ENCODE data around the gene TSR3. TPM values are rescaled to one million over a fixed set of nuclear protein-coding genes. Genes with fewer than 3 reads are reported as not detected.

The TSR3 gene
- total and polyA plus RNA-seq, 2 donors from 2014 or later: 44.8 to 95.4 TPM

DNA sequence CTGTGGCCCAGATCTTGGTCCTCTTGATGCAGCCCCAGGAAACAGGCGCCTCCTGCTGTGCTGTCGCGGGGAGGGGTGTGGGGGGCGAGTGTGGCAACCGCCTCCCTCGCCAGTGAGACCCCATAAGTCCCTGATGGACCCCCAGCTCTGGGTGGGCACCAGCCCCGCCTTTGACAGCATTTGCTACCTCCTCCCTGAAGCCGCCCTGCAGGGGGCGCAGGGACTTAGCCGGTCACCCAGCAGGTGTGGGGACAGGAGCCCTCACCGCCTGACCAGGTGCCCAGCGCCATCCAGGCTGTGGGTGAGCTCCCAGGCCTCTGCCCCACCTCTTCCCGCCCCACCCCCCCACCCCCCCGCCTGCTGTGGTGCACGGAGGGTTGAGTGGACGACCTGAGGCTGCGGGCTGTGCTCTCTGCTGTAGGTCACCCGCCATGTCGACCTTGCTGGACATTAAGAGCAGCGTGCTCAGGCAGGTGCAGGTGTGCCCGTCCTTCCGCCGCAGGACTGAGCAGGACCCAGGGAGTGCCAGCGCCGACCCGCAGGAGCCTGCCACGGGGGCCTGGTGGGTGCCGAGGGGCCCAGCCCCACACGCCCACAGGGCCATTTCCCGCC is 13.5 kb downstream of the TSR3 start:
- no peak overlapping the region for H3K9ac ChIP-seq (ENCODE audit: low read length in 3 of 3)
- FAIRE-seq (no peak), DNase-seq (peak in 2 of 5 donors; percentile 51 to 75)
- intact Hi-C loops (cut with DNase I): no loop called here
- H3K27ac ChIP-seq (ENCODE audit: low read depth in 2 of 2, low read length in 2 of 2): no peak overlapping the region
- TF ChIP-seq, protein P1, sequence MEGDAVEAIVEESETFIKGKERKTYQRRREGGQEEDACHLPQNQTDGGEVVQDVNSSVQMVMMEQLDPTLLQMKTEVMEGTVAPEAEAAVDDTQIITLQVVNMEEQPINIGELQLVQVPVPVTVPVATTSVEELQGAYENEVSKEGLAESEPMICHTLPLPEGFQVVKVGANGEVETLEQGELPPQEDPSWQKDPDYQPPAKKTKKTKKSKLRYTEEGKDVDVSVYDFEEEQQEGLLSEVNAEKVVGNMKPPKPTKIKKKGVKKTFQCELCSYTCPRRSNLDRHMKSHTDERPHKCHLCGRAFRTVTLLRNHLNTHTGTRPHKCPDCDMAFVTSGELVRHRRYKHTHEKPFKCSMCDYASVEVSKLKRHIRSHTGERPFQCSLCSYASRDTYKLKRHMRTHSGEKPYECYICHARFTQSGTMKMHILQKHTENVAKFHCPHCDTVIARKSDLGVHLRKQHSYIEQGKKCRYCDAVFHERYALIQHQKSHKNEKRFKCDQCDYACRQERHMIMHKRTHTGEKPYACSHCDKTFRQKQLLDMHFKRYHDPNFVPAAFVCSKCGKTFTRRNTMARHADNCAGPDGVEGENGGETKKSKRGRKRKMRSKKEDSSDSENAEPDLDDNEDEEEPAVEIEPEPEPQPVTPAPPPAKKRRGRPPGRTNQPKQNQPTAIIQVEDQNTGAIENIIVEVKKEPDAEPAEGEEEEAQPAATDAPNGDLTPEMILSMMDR (IDR thresholded peaks at IDR 0.05; ENCODE audit: borderline replicate concordance, extremely low read depth, insufficient read depth): peak; percentile 27
- H3K36me3 ChIP-seq (ENCODE audit: control insufficient read depth in 2 of 3, insufficient read depth in 3 of 3, low read length in 3 of 3): peaks cover 0 to 3% (median 0%) of the 10 kb centered on the region in 3 donors
- H3K9me3 ChIP-seq (ENCODE audit: control insufficient read depth in 2 of 3, insufficient read depth in 1 of 3, low read length in 3 of 3): no peaks in the 10 kb centered on the region
- peaks cover 0 to 10% (median 0%) of the 10 kb centered on the region in 3 donors for H3K4me1 ChIP-seq (ENCODE audit: control insufficient read depth in 2 of 3, insufficient read depth in 2 of 3, low read depth in 1 of 3, low read length in 3 of 3)
- no peak overlapping the region for H3K4me3 ChIP-seq (ENCODE audit: low read length in 3 of 3)
- H3K27me3 ChIP-seq (ENCODE audit: control insufficient read depth, insufficient read depth, low read length): peaks cover 9% of the 10 kb centered on the region

DNA sequence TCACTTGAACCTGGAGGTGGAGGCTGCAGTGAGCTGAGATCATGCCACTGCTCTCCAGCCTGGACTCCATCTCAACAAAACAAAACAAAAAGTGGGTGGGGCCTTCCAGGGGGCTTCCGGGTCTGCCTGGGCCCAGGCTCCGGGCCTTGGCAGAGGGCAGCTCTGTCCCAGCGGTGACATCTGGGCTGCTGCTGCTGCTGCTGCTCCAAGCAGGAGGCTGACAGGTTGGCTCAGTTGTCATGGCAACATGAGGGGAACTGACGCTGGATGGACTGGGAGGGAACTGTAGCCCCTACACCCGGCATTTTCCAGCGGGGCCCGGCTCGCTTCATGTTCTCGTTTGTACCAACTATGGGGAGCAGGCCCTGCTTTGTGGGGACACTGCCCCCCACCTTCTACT is 14.2 kb downstream of the TSR3 start:
- FAIRE-seq: no peak
- no peak overlapping the region for H3K4me3 ChIP-seq (ENCODE audit: low read length in 3 of 3)
- TF ChIP-seq, protein P1 (IDR thresholded peaks at IDR 0.05; ENCODE audit: borderline replicate concordance, extremely low read depth, insufficient read depth): no peak
- no peaks in the 10 kb centered on the region for H3K9me3 ChIP-seq (ENCODE audit: control insufficient read depth in 2 of 3, insufficient read depth in 1 of 3, low read length in 3 of 3)
- intact Hi-C loops (cut with DNase I): no loop called here
- H3K27me3 ChIP-seq (ENCODE audit: control insufficient read depth, insufficient read depth, low read length): peaks cover 9% of the 10 kb centered on the region
- no peak for DNase-seq
- peaks cover 0 to 3% (median 0%) of the 10 kb centered on the region in 3 donors for H3K36me3 ChIP-seq (ENCODE audit: control insufficient read depth in 2 of 3, insufficient read depth in 3 of 3, low read length in 3 of 3)
- no peak overlapping the region for H3K9ac ChIP-seq (ENCODE audit: low read length in 3 of 3)
- peaks cover 0 to 6% (median 2%) of the 10 kb centered on the region in 3 donors for H3K4me1 ChIP-seq (ENCODE audit: control insufficient read depth in 2 of 3, insufficient read depth in 2 of 3, low read depth in 1 of 3, low read length in 3 of 3)
- H3K27ac ChIP-seq (ENCODE audit: low read depth in 2 of 2, low read length in 2 of 2): no peak overlapping the region

DNA sequence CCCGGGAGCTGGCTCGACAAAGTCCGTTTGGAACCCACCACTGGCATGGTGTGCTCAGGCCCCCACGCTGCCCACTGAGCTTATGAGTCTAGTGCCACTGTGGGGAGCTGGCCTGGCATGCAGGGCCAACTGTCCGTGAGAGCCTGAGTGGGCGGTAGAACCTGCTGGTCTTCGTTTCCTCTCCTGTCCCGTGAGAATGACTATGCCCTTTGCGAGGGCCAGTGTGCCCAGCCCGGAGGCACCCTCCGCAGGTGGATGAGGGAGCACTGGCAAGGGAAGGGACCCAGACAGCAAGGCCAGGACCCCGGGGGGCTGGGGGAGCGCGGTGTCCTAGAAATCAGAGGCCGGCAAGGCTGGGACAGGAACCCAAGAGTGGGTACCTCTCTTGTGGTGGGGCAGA is 15.1 kb downstream of the TSR3 start:
- DNase-seq: no peak
- TF ChIP-seq, protein P1 (IDR thresholded peaks at IDR 0.05; ENCODE audit: borderline replicate concordance, extremely low read depth, insufficient read depth): no peak
- H3K4me3 ChIP-seq (ENCODE audit: low read length in 3 of 3): no peak overlapping the region
- H3K9me3 ChIP-seq (ENCODE audit: control insufficient read depth in 2 of 3, insufficient read depth in 1 of 3, low read length in 3 of 3): no peaks in the 10 kb centered on the region
- no peak overlapping the region for H3K27ac ChIP-seq (ENCODE audit: low read depth in 2 of 2, low read length in 2 of 2)
- H3K9ac ChIP-seq (ENCODE audit: low read length in 3 of 3): no peak overlapping the region
- peaks cover 13% of the 10 kb centered on the region for H3K27me3 ChIP-seq (ENCODE audit: control insufficient read depth, insufficient read depth, low read length)
- intact Hi-C loops (cut with DNase I): no loop called here
- H3K36me3 ChIP-seq (ENCODE audit: control insufficient read depth in 2 of 3, insufficient read depth in 3 of 3, low read length in 3 of 3): peaks cover 0 to 3% (median 0%) of the 10 kb centered on the region in 3 donors
- H3K4me1 ChIP-seq (ENCODE audit: control insufficient read depth in 2 of 3, insufficient read depth in 2 of 3, low read depth in 1 of 3, low read length in 3 of 3): peaks cover 0 to 9% (median 8%) of the 10 kb centered on the region in 3 donors
- no peak for FAIRE-seq

All from kidney (tissue), 14 donors.